EH (cell line): ENCODE results near the gene CNIH2.
"Not testable (repeated sequence)": the region's sequence is repeated elsewhere in the genome, so short reads cannot be mapped to it uniquely, and the experiment has no call there.

Experiments used
- DNase-seq: peaks from one replicate; pipeline ENCODE4 v3.0.0-alpha.2; 2015; ENCODE audit warnings: low read depth

The CNIH2 gene

GRCh38 chr11:66277471-66278362 is at the start of gene CNIH2:
Gene CNIH2 (plus strand): TSS chr11:66278175. CDS start chr11:66278457, 282 bp downstream.
- peak; percentile 32 for DNase-seq

- no peak for DNase-seq
These were observed 49.5 kb upstream of the CNIH2 start for GRCh38 chr11:66228521-66228920.

GRCh38 chr11:66230156-66230555 is 47.8 kb upstream of the CNIH2 start:
- no peak for DNase-seq

- no peak for DNase-seq
These were observed 47.0 kb upstream of the CNIH2 start for GRCh38 chr11:66230978-66231377.

DNA sequence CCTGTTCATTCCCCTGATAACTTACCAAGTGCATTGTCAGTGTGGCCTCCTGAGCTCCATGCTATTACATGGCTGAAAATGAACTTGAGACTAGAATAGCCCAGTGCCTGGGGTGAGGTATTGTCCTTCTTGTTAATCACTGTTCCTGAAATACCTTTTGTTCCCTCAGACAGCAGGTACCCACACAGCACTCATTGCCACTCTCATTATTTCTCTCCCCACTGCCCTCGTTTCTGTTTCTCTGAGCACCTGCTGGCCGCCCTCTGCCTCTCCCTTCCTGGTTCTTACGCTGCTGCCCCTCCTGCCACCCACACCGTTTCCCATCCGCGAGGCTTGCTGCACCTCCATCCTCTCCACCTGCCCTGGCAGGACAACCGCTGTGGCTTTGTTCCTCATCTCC is 46.4 kb upstream of the CNIH2 start:
- DNase-seq, result no peak

DNA sequence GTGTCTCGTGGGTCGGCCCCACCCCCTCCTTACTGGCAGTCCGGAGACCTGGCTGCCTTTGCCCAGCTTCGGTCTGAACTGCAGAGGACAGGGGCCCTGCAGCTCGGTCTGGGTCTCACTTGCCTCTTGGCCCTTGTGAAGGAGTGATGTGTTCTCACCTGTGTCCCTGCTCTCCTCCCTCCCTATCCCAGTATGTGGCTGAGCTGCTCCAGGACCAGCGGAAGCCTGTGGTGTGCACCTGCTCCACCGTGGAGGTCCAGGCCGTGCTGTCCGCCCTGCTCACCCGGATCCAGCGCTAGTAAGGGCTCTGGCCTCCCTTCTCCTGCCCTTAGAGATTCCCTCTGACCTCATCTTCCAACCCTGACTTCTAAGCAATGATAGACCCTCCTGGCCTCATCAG is 45.2 kb upstream of the CNIH2 start:
- DNase-seq, result no peak

DNA sequence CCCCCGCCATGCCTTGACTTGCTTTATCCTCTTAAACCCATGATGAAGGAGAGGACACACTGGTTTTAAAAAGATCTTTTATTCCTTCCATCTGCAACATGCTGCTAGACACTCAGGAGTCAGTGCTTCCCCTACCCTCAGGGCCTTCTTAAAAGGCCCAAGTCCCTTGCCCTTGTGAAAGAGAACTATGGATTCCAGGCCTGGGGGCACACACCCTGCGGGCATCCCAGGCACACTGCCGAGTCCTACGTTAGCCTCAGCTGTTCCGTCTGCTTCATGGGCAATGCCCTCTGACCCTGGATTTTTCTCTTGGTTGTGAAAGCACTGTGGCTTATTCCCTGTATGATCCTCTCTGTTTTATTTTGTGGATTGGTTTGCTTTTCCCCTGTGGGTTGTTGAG is 44.7 kb upstream of the CNIH2 start:
- DNase-seq, result no peak

GRCh38 chr11:66235141-66235540 is 42.8 kb upstream of the CNIH2 start:
- DNase-seq, result no peak

- DNase-seq, result no peak
These were observed 40.1 kb upstream of the CNIH2 start for GRCh38 chr11:66237867-66238266.

GRCh38 chr11:66238786-66239413 is 39.1 kb upstream of the CNIH2 start:
- no peak for DNase-seq

- DNase-seq, result no peak
These were observed 38.5 kb upstream of the CNIH2 start for GRCh38 chr11:66239511-66239910.

DNA sequence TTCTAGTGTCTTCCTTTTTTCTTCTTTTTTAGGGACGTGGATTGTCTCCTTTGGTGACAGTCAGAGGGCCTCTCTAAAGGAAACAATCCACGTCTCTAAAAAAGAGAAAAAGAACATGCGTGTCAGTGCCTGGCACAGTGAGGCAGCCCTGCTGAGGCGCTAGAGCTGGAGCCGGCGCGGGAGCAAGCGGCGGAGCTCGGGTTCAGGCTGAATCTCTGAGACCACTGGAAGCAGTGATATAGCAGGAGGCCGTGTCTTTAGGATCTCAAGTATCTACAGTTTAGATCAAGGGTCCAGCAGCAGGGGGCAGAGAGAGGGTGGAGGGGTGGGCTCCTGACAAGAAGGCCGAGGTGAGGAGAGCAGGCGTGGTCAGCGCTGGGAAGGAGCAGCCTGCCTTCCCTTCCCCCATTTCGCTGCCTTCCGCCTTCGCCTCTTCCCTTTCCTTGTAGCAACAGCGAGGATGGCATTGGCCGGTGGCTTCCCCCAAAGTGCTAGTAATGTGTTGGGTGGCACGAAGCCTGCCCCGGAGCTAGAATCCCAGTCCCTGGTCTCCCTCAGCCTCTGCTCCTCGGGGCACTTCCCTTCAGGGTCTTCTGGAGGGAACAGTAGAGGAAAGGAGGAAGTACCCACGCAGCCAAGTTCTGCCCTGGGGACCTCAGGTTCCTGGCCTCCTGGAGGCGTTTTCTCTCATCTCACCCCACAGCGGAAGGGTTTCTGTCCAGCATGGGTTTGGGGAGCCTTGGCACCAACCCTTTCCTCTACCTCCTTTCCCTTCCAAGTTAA is 37.8 kb upstream of the CNIH2 start:
- no peak for DNase-seq

GRCh38 chr11:66240781-66241136 is 37.2 kb upstream of the CNIH2 start:
- no peak for DNase-seq

DNA sequence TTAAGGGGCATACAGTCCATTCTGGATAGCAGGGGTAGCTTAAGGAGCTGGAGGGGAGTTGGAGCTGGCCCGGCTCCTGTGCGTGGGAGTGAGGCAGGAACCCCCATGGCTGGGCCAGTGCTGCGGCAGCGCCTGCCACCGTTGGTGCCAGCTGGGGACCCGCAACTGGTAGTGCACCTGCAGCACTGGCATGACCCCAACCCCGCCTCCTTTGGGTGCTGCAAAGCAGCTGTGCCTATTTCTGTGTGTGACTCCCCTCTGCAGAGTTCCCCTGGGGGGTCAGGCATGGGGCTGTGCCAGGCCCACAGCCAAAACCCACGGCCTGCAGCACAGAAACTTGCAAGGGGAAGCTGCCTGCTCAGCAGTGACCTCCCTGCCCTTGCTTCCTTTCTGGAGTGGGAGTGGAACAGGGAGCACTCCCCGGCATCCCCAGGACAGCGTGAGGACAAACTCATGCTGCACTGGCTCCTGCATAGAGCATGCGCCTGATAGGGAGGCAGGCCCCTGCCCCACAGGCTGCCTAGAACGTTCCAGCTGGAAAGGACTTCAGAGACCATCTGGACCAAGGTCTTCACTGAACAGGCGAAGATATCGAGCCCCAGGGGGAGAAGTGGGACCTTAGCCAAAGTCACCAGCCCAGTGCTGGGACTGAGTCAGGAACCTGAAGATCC is 35.7 kb upstream of the CNIH2 start:
- no peak for DNase-seq

DNA sequence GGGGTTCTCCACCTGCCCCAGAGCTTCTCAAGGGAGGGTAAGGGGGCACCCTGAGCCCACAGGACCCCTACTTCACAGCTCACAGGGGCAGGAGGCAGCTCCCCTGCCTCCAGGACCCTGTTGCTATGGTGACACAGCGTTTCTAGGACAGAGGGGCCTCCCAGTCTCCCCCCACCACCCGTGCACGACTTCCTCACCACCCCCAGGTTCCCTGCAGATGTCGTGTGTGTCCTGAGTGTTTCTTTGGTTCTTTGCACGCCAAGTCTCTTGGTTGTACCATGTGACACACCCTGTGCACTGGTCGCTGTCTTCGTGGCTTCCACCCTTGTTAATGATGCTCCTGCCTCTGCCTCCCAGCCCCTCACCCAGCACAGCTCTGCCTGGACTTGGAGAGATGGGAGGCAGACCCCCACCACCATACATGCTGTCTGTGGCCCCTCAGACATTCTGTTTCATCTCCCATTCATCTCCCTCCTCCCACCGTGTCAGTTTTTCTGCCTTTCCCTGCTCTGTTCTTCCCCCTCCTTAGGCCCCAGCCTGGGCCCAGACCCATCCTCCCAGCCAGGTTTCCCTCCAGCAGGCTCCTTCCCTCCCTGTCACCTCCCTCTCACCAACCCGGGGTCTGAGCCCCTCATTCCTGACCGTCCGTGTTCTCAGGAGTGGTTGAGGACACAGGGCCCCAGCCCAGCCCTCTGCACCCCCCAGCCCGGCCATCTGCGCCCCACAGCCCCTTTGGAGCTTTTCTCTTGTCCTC is 34.0 kb upstream of the CNIH2 start:
- DNase-seq, result no peak

- DNase-seq, result no peak
These were observed 30.7 kb upstream of the CNIH2 start for GRCh38 chr11:66247295-66247694.

DNA sequence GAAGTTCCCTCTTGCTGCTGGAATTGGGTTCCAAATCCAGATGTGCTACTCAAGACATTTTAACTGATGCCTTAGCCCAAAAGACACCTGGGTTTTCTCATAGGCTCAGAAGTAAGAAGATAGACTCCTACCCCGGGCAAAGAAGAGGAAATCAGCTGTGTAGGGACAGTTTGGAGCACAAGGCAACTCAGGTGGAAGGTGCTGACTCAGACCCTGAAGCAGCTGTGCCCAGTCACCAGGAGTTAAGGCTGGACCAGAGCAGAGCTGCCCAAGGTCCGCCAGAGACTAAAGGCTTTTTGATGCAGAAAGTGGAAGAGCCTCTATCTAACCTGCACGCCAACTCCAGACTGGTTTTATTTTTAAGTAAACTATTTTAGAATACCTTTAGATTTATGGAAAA is 30.2 kb upstream of the CNIH2 start:
- no peak for DNase-seq

GRCh38 chr11:66248903-66249302 is 29.1 kb upstream of the CNIH2 start:
- DNase-seq, result no peak

GRCh38 chr11:66251809-66252208 is 26.2 kb upstream of the CNIH2 start:
- DNase-seq, result no peak

- DNase-seq, result not testable (repeated sequence)
These were observed 24.9 kb upstream of the CNIH2 start for GRCh38 chr11:66253081-66253480.

GRCh38 chr11:66258473-66258893 is 19.5 kb upstream of the CNIH2 start:
- DNase-seq, result no peak

GRCh38 chr11:66259225-66259624 is 18.8 kb upstream of the CNIH2 start:
- DNase-seq, result no peak
